Heart right ventricle (tissue), 16 donors: ENCODE results near the gene VAC14. TPM values are rescaled to one million over a fixed set of nuclear protein-coding genes. Genes with fewer than 3 reads are reported as not detected.

Experiments used
- ATAC-seq, 8 donors: fragments of 200-7000 bp; cut with Tn5 transposase; one replicate each; pipeline ENCODE4 v1.9.1; 2020; ENCODE audit warnings: mild to moderate bottlenecking in 8 of 8, moderate library complexity in 8 of 8, moderate number of reproducible peaks in 1 of 8
- DNase-seq, 2 donors: peaks; one replicate each; pipeline ENCODE4 v3.0.0-alpha.2; 2020
- H3K27ac ChIP-seq, 10 donors: fragments of 200-600 bp; sonication (generic) in 2 of 10; one replicate each; pipeline versions ENCODE4 v1.5.0 to v1.8.0; 2020 to 2022; ENCODE audit warnings: mild to moderate bottlenecking in 3 of 10
- H3K27me3 ChIP-seq, 7 donors: fragments of 200-600 bp; one replicate each; pipeline ENCODE4 v1.8.0; 2021 to 2022; ENCODE audit warnings: mild to moderate bottlenecking in 2 of 7
- H3K36me3 ChIP-seq, 9 donors: fragments of 200-600 bp; sonication (generic) in 1 of 9; one replicate each; pipeline versions ENCODE4 v1.5.0 to v1.8.0; 2020 to 2022; ENCODE audit warnings: mild to moderate bottlenecking in 2 of 9
- H3K4me1 ChIP-seq, 9 donors: fragments of 200-600 bp; sonication (generic) in 1 of 9; one replicate each; pipeline versions ENCODE4 v1.5.0 to v1.8.0; 2020 to 2022; ENCODE audit warnings: mild to moderate bottlenecking in 4 of 9
- H3K4me3 ChIP-seq, 10 donors: fragments of 200-600 bp; sonication (generic) in 2 of 10; one replicate each; pipeline versions ENCODE4 v1.5.0 to v1.8.0; 2020 to 2022; ENCODE audit warnings: mild to moderate bottlenecking in 7 of 10, moderate library complexity in 2 of 10
- H3K9me3 ChIP-seq, 11 donors: fragments of 200-600 bp in 10 of 11; sonication (generic) in 2 of 11; one replicate each; pipeline versions ENCODE4 v1.5.0 to v1.8.0; 2013 to 2022; ENCODE audit warnings: mild to moderate bottlenecking in 2 of 11, control low read depth in 1 of 11, moderate library complexity in 1 of 11
- CTCF ChIP-seq, 9 donors: fragments of 200-600 bp; sonication (generic) in 2 of 9; IDR thresholded peaks; one replicate each; pipeline versions ENCODE4 v1.5.0 to v1.8.0; 2021 to 2022; ENCODE audit warnings: antibody characterized with exemption in 9 of 9, mild to moderate bottlenecking in 5 of 9, moderate library complexity in 1 of 9
- WGBS, 2 donors: extraction: QIAGEN DNeasy Blood & Tissue Kit; methylation state at CpG; one replicate each; pipeline ENCODE4 v1.1.7; 2013; ENCODE audit warnings: inconsistent platforms in 1 of 2; 5-methylcytosine and 5-hydroxymethylcytosine counted together
- intact Hi-C, 10 donors: fragments of 100-400 bp; cut with DNase I; formaldehyde crosslinking; loops; one replicate each; pipeline versions ENCODE4 v1.11.1 to v1.14.2; 2022
- polyA plus RNA-seq, 2 donors: library from polyadenylated mRNA; stranded (reverse); fragments of 200-250 nt; gene quantifications; one replicate each; pipeline ENCODE4 v1.2.3, GENCODE V29; 2013
- total RNA-seq, 10 donors: library from RNA; stranded (reverse); fragmentation: NEBNext Ultra II Directional in 3 of 10; extraction: Animal tissue kit (Norgen Biotek cat#: 25700) in 3 of 10; gene quantifications; one replicate each; pipeline versions ENCODE4 v1.2.1 to v1.2.4, GENCODE V29; 2021 to 2023
- donor health status: Arrhythmogenic right ventricular cardiomyopathy.
- donor health status: ischemic (EF 13 %, LVEDD 7.1; RV severe dilation, severe dysfunction).
- donor health status: healthy with polysubstance abuse.
- donor health status: DM: no; HTN: yes; CAD: no.
- donor health status: DM: no; HTN: no; CAD: no.
- donor health status: ischemic (EF 25% LVEDD 6.9; RV normal size, moderate dysfunction).
- donor health status: ischemic (EF 25% LVEDD 5.7; RV mildly dilated, moderate dysfunction).
- donor health status: healthy.
- donor health status: DM: yes; HTN: yes; CAD: no.
- donor health status: Ischemic cardiomyopathy.
- donor health status: ischemic (EF 35%, LVEDD 5.7; RV mildly dilated, moderate dysfunction).
- donor health status: nonischemic (EF 11% LVEDD 7.7; RV severe dilation, severe dysfunction).
- donor health status: DM: yes; HTN: yes; CAD: no.
- donor health status: PGD.
- donor health status: ischemic (EF 29% LVEDD 5.4; RV normal size, mild dysfunction).
- donor health status: nonischemic (EF 23%, LVEDD 6.1; RV moderate dilation, normal function).

VAC14 gene
- total and polyA plus RNA-seq, 12 donors, result 19.2 to 43.7 (median 23.2) TPM

- Histone ChIP-seq H3K4me1 (peaks cover 35 to 77% (median 50%) of the 10 kb centered on the region in 9 donors), H3K9me3 (no peaks in the 10 kb centered on the region), H3K4me3 (peak overlapping the region in 1 of 10 donors; percentile 6), H3K36me3 (peaks cover 0 to 44% (median 18%) of the 10 kb centered on the region in 9 donors), H3K27ac (peak overlapping the region in 8 of 10 donors; percentile 5 to 64 (median 55)), H3K27me3 (peaks cover 0 to 9% (median 0%) of the 10 kb centered on the region in 7 donors)
- DNase-seq (peak in 1 of 2 donors; percentile 39), ATAC-seq (peak in 4 of 8 donors; percentile 4 to 21 (median 12))
- intact Hi-C loops, result loop anchor here in 9 of 10 donors (2.0 to 10.0 kb wide), 5 partner anchors 57 to 92 kb away; no protein-coding TSS in a partner anchor
- no peak for TF ChIP-seq CTCF (IDR thresholded peaks at IDR 0.05)
- 57 to 66% methylated on average over 18 of the region's 18 CpGs for WGBS, 2 donors
These were observed 120.2 kb downstream of the VAC14 start for GRCh38 chr16:70680495-70681381.

GRCh38 chr16:70679671-70680494 lies 121.1 kb downstream of the VAC14 start:
- H3K4me1 ChIP-seq, result peaks cover 35 to 75% (median 48%) of the 10 kb centered on the region in 9 donors
- WGBS, 2 donors, result 58 to 67% methylated on average over 60 to 80 of the region's 80 CpGs

GRCh38 chr16:70678898-70679670 lies 121.9 kb downstream of the VAC14 start:
- ATAC-seq (no peak), DNase-seq (peak in 1 of 2 donors; percentile 8)
- WGBS, 2 donors, result 83 to 85% methylated on average over 27 to 31 of the region's 31 CpGs
- Histone ChIP-seq H3K4me1 (peaks cover 29 to 67% (median 40%) of the 10 kb centered on the region in 9 donors), H3K9me3 (no peaks in the 10 kb centered on the region), H3K4me3 (no peak overlapping the region), H3K27me3 (no peaks in the 10 kb centered on the region), H3K36me3 (peaks cover 0 to 61% (median 25%) of the 10 kb centered on the region in 9 donors), H3K27ac (no peak overlapping the region)
- intact Hi-C loops, result loop anchor here in 3 of 10 donors (5.0 kb wide), 3 partner anchors 58 to 93 kb away; no protein-coding TSS in a partner anchor
- no peak for TF ChIP-seq CTCF (IDR thresholded peaks at IDR 0.05)

More at GRCh38 chr16:70679671-70680494, 121.1 kb downstream of the VAC14 start:
- Histone ChIP-seq H3K36me3 (peaks cover 0 to 53% (median 18%) of the 10 kb centered on the region in 9 donors), H3K9me3 (no peaks in the 10 kb centered on the region), H3K27ac (peak overlapping the region in 4 of 10 donors; percentile 9 to 52 (median 36)), H3K27me3 (peaks cover 0 to 3% (median 0%) of the 10 kb centered on the region in 7 donors), H3K4me3 (no peak overlapping the region)
- peak; percentile 31 to 83 (median 58) for TF ChIP-seq CTCF (IDR thresholded peaks at IDR 0.05)
- ATAC-seq (peak in 4 of 8 donors; percentile 32 to 62 (median 60)), DNase-seq (peak in 1 of 2 donors; percentile 50)
- intact Hi-C loops, result loop anchor here in 9 of 10 donors (2.0 to 10.0 kb wide), 6 partner anchors 57 to 92 kb away; no protein-coding TSS in a partner anchor
